Breast epithelium (tissue), 3 donors: ENCODE results near the gene SAMD11.

Experiments used
- CTCF ChIP-seq, 3 donors: fragments of 450-650 bp; IDR thresholded peaks; one replicate each; pipeline ENCODE4 v1.5.1; 2016 to 2017; ENCODE audit warnings: antibody characterized with exemption in 3 of 3, mild to moderate bottlenecking in 3 of 3, moderate library complexity in 3 of 3
- POLR2A ChIP-seq: fragments of 450-650 bp; IDR thresholded peaks from one replicate; pipeline ENCODE4 v1.6.1; 2016; ENCODE audit warnings: antibody characterized with exemption, mild to moderate bottlenecking, moderate library complexity
- POLR2AphosphoS5 ChIP-seq, 3 donors: sonication (generic); formaldehyde crosslinking; IDR thresholded peaks; one replicate each; pipeline ENCODE4 v1.6.1; 2017; ENCODE audit warnings: antibody characterized with exemption in 3 of 3

- TF ChIP-seq CTCF (IDR thresholded peaks at IDR 0.05): no peak
- no peak for TF ChIP-seq POLR2A
- no peak for TF ChIP-seq POLR2AphosphoS5 (IDR thresholded peaks at IDR 0.05)
These were observed 11.6 kb upstream of the SAMD11 start for GRCh38 chr1:911875-912739.
